Upper lobe of left lung (tissue), 6 donors: Measurements from ENCODE around the gene SLITRK6. TPM values are rescaled to one million over a fixed set of nuclear protein-coding genes. Genes with fewer than 3 reads are reported as not detected.

ENCODE experiments used
- ATAC-seq, 2 donors: fragments of 200-7000 bp; cut with Tn5 transposase; one replicate each; pipeline ENCODE4 v1.9.1; 2022; ENCODE audit warnings: mild to moderate bottlenecking in 2 of 2, moderate library complexity in 2 of 2; ENCODE audit not compliant: low FRiP score in 2 of 2
- DNase-seq, 2 donors: peaks; one replicate each; pipeline ENCODE4 v3.0.0-alpha.2; 2019 to 2020
- H3K27ac ChIP-seq, 4 donors: fragments of 200-600 bp; sonication (generic); one replicate each; pipeline ENCODE4 v1.5.1; 2016 to 2019
- H3K27me3 ChIP-seq, 4 donors: fragments of 200-600 bp; sonication (generic); one replicate each; pipeline ENCODE4 v1.5.1; 2017 to 2019
- H3K36me3 ChIP-seq, 4 donors: fragments of 200-600 bp; sonication (generic); one replicate each; pipeline ENCODE4 v1.5.1; 2016 to 2019
- H3K4me1 ChIP-seq, 4 donors: fragments of 200-600 bp; sonication (generic); one replicate each; pipeline ENCODE4 v1.5.1; 2018 to 2019
- H3K4me3 ChIP-seq, 4 donors: fragments of 200-600 bp; sonication (generic); one replicate each; pipeline ENCODE4 v1.5.1; 2017 to 2019; ENCODE audit warnings: mild to moderate bottlenecking in 2 of 4, moderate library complexity in 1 of 4
- H3K9me3 ChIP-seq, 4 donors: fragments of 200-600 bp; sonication (generic); one replicate each; pipeline ENCODE4 v1.5.1; 2018 to 2019
- EP300 ChIP-seq, 4 donors: sonication (generic); formaldehyde crosslinking; IDR thresholded peaks; one replicate each; pipeline ENCODE4 v1.5.1; 2017; ENCODE audit warnings: antibody characterized with exemption in 4 of 4, control low read depth in 2 of 4
- POLR2A ChIP-seq, 4 donors: fragments of 450-650 bp; IDR thresholded peaks; one replicate each; pipeline ENCODE4 v1.5.1; 2016 to 2017; ENCODE audit warnings: antibody characterized with exemption in 4 of 4, mild to moderate bottlenecking in 2 of 4
- POLR2AphosphoS5 ChIP-seq, 2 donors: sonication (generic); formaldehyde crosslinking; IDR thresholded peaks; one replicate each; pipeline ENCODE4 v1.5.1; 2017; ENCODE audit warnings: antibody characterized with exemption in 2 of 2
- WGBS, 2 donors: methylation state at CpG; one replicate each; pipeline ENCODE4 v1.1.5; 2017 to 2018; 5-methylcytosine and 5-hydroxymethylcytosine counted together
- total RNA-seq, 6 donors: library from RNA; depleted of rRNA in 4 of 6; stranded (reverse); fragments of >200 nt in 4 of 6; gene quantifications; one replicate each; pipeline versions ENCODE4 v1.1.0 to v1.2.1, GENCODE V29; 2016 to 2021
- TF ChIP-seq, protein P1 (sequence below), 6 experiments: fragments of 450-650 bp in 4 of 6; fragments of 200-600 bp in 2 of 6; sonication (generic) in 2 of 6; IDR thresholded peaks; one replicate each; pipeline ENCODE4 v1.5.1; 2016 to 2019; ENCODE audit warnings: antibody characterized with exemption in 6 of 6
- donor health status: DM: no; HTN: no; CAD: no; lungs with moderate emphysema.
- donor health status: DM: no; HTN: yes; CAD: no; lungs with severe emphysema.

Gene SLITRK6, protein sequence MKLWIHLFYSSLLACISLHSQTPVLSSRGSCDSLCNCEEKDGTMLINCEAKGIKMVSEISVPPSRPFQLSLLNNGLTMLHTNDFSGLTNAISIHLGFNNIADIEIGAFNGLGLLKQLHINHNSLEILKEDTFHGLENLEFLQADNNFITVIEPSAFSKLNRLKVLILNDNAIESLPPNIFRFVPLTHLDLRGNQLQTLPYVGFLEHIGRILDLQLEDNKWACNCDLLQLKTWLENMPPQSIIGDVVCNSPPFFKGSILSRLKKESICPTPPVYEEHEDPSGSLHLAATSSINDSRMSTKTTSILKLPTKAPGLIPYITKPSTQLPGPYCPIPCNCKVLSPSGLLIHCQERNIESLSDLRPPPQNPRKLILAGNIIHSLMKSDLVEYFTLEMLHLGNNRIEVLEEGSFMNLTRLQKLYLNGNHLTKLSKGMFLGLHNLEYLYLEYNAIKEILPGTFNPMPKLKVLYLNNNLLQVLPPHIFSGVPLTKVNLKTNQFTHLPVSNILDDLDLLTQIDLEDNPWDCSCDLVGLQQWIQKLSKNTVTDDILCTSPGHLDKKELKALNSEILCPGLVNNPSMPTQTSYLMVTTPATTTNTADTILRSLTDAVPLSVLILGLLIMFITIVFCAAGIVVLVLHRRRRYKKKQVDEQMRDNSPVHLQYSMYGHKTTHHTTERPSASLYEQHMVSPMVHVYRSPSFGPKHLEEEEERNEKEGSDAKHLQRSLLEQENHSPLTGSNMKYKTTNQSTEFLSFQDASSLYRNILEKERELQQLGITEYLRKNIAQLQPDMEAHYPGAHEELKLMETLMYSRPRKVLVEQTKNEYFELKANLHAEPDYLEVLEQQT
- 10 to 100 TPM in 1 of 6 donors, 1 to 10 TPM in 4, under 1 TPM in 1; 0.66 to 12.4 (median 2.9) TPM for total RNA-seq

DNA sequence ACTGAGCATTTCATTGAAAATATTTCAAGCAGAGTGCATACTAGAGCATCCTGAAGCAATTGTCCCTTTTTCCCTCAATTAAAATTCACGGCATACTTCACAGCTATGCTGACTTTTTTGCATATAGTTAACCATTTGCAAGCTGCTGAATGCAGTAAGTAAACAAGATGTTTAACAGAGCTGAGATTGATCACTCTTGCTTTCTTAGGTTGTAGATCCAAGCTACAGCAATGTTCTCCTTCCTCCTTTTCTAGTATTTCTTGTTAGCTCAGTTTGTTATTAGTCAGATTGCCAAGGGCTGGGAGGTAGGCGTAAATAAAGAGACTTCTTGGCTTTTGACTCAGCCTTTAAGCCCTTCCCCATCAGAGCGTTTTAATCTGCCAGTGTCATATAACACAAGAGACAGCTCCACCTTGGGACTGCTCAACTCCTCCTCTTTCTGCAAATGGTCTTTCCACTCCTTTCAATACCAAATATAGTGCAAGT lies at the start of gene SLITRK6:
TSS of gene SLITRK6 (minus strand) at position 323 of the 486 bp plus-strand sequence. CDS start 2,911 bp downstream, outside the sequence.
- ATAC-seq (peak in 1 of 2 donors; percentile 60), DNase-seq (no peak)

DNA sequence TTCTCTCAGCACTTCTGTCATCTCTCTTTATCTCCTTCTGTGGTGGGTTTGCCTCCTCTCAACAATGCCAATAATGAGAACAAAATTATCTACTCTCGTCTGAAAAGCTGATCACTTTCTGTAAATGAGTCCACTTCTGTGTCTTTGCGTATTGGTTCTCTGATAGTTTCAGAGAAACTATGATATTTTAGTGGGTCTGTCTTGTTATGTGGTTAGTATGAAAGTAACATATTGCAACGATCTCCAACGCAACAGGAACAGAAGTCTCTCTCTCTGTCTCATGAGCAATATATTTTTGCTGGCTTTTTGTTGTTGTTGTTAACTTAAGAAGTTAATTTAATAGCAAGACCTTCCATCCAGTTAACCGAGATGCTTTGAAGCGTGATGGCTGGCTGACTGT lies 47.8 kb upstream of the SLITRK6 start:
- Histone ChIP-seq H3K4me3 (no peak overlapping the region), H3K36me3 (no peaks in the 10 kb centered on the region), H3K27me3 (no peaks in the 10 kb centered on the region), H3K27ac (no peak overlapping the region), H3K9me3 (peaks cover 0 to 9% (median 3%) of the 10 kb centered on the region in 4 donors), H3K4me1 (no peaks in the 10 kb centered on the region)
- 89 to 92% methylated on average over 6 of the region's 6 CpGs for WGBS, 2 donors
- ATAC-seq = no peak
- TF ChIP-seq, protein P1, sequence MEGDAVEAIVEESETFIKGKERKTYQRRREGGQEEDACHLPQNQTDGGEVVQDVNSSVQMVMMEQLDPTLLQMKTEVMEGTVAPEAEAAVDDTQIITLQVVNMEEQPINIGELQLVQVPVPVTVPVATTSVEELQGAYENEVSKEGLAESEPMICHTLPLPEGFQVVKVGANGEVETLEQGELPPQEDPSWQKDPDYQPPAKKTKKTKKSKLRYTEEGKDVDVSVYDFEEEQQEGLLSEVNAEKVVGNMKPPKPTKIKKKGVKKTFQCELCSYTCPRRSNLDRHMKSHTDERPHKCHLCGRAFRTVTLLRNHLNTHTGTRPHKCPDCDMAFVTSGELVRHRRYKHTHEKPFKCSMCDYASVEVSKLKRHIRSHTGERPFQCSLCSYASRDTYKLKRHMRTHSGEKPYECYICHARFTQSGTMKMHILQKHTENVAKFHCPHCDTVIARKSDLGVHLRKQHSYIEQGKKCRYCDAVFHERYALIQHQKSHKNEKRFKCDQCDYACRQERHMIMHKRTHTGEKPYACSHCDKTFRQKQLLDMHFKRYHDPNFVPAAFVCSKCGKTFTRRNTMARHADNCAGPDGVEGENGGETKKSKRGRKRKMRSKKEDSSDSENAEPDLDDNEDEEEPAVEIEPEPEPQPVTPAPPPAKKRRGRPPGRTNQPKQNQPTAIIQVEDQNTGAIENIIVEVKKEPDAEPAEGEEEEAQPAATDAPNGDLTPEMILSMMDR (IDR thresholded peaks at IDR 0.05) = no peak
- TF ChIP-seq POLR2A (IDR thresholded peaks at IDR 0.05) = no peak
- no peak for TF ChIP-seq POLR2AphosphoS5 (IDR thresholded peaks at IDR 0.05)
- TF ChIP-seq EP300 (IDR thresholded peaks at IDR 0.05) = no peak
- no peak for DNase-seq

More for the DNA sequence above, at the start of gene SLITRK6:
- no peaks in the 10 kb centered on the region for H3K9me3 ChIP-seq
- no peaks in the 10 kb centered on the region for H3K27me3 ChIP-seq
- 26 to 30% methylated on average over 3 of the region's 3 CpGs for WGBS, 2 donors
- H3K4me1 ChIP-seq = no peaks in the 10 kb centered on the region
- TF ChIP-seq, protein P1 (IDR thresholded peaks at IDR 0.05) = no peak
- no peak for TF ChIP-seq EP300 (IDR thresholded peaks at IDR 0.05)
- no peak for TF ChIP-seq POLR2A (IDR thresholded peaks at IDR 0.05)
- no peak for TF ChIP-seq POLR2AphosphoS5 (IDR thresholded peaks at IDR 0.05)
- H3K36me3 ChIP-seq = no peaks in the 10 kb centered on the region
- H3K27ac ChIP-seq = no peak within 1 kb of the TSS
- peak within 1 kb of the TSS in 2 of 4 donors; percentile 1 to 31 for H3K4me3 ChIP-seq

DNA sequence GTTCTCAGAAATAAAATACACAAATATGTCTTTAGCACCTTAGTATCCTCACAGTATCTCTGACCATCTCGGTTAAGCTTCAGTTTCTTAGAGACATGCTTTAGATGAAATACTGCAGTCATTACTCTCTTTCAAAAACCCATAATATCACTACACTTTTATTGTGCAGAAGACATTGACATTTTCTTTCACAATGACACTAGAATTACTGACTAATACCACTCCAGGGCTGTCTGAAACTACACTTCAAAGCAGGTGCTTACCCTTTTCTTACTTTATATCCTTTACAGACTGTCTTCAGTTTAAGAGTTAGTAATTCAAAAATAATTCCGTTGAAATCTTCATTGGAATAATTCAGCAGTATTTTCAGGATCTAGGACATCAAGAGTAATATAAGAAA lies 42.2 kb upstream of the SLITRK6 start:
- no peak overlapping the region for H3K27ac ChIP-seq
- no peak for DNase-seq
- no peaks in the 10 kb centered on the region for H3K27me3 ChIP-seq
- H3K4me1 ChIP-seq = no peaks in the 10 kb centered on the region
- H3K4me3 ChIP-seq = no peak overlapping the region
- ATAC-seq = no peak
- 61 to 70% methylated on average over 2 of the region's 2 CpGs for WGBS, 2 donors
- H3K36me3 ChIP-seq = no peaks in the 10 kb centered on the region
- H3K9me3 ChIP-seq = no peaks in the 10 kb centered on the region
- TF ChIP-seq EP300 (IDR thresholded peaks at IDR 0.05) (no peak), POLR2A (IDR thresholded peaks at IDR 0.05) (no peak), POLR2AphosphoS5 (IDR thresholded peaks at IDR 0.05) (no peak)
- TF ChIP-seq, protein P1 (IDR thresholded peaks at IDR 0.05) = no peak

DNA sequence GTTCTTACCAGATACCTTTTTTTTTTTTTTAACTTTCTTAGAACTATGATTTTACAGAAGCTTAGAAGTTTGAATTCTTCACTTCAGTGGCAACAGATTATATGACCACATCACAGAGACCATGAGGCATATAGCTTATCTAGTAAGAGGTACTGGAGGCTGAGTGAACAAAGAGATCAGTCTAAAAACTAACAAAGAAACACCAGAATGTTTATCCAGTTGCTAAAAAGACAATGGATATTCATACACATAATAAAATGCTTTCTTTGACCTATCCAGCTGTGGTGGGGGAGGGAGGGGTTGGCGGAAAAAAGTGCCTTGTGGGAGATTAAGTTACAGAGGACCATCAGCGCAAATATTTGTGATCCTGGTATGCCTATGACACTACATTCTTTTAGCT lies 34.7 kb upstream of the SLITRK6 start:
- Histone ChIP-seq H3K36me3 (no peaks in the 10 kb centered on the region), H3K4me3 (no peak overlapping the region), H3K4me1 (no peaks in the 10 kb centered on the region), H3K27ac (no peak overlapping the region), H3K27me3 (no peaks in the 10 kb centered on the region), H3K9me3 (no peaks in the 10 kb centered on the region)
- DNase-seq = no peak
- 95 to 97% methylated on average over 2 of the region's 2 CpGs for WGBS, 2 donors
- TF ChIP-seq POLR2AphosphoS5 (IDR thresholded peaks at IDR 0.05) (no peak), EP300 (IDR thresholded peaks at IDR 0.05) (no peak), POLR2A (IDR thresholded peaks at IDR 0.05) (no peak)
- TF ChIP-seq, protein P1 (IDR thresholded peaks at IDR 0.05) = no peak
- no peak for ATAC-seq
